IPS-NIHi11 (cell line): ENCODE results near the gene KDSR.

Experiments used
- DNase-seq: peaks from one replicate; pipeline ENCODE4 v3.0.0; 2012; ENCODE audit warnings: mixed read lengths, low spot score

The KDSR gene

GRCh38 chr18:63306819-63307550 lies 60.0 kb downstream of the KDSR start:
- DNase-seq = no peak

- DNase-seq = no peak
Observed at GRCh38 chr18:63306249-63306648, 60.8 kb downstream of the KDSR start.

- no peak for DNase-seq
Observed at GRCh38 chr18:63303547-63303946, 63.5 kb downstream of the KDSR start.

GRCh38 chr18:63302636-63303405 lies 64.2 kb downstream of the KDSR start:
- no peak for DNase-seq

GRCh38 chr18:63302220-63302619 lies 64.8 kb downstream of the KDSR start:
- DNase-seq = no peak

GRCh38 chr18:63301434-63301833 lies 65.6 kb downstream of the KDSR start:
- no peak for DNase-seq

GRCh38 chr18:63299837-63300745 lies 66.9 kb downstream of the KDSR start:
- DNase-seq = no peak

GRCh38 chr18:63298400-63299365 lies 68.3 kb downstream of the KDSR start:
- no peak for DNase-seq

GRCh38 chr18:63297687-63298399 lies 69.2 kb downstream of the KDSR start:
- no peak for DNase-seq

GRCh38 chr18:63293935-63294334 lies 73.1 kb downstream of the KDSR start:
- no peak for DNase-seq

GRCh38 chr18:63292831-63293683 lies 73.9 kb downstream of the KDSR start:
- DNase-seq = no peak

- no peak for DNase-seq
Observed at GRCh38 chr18:63291278-63291677, 75.7 kb downstream of the KDSR start.

GRCh38 chr18:63290821-63291200 lies 76.2 kb downstream of the KDSR start:
- DNase-seq = no peak

GRCh38 chr18:63290166-63290820 lies 76.7 kb downstream of the KDSR start:
- peak; percentile 29 for DNase-seq

GRCh38 chr18:63288311-63288710 lies 78.7 kb downstream of the KDSR start:
- DNase-seq = no peak

- no peak for DNase-seq
Observed at GRCh38 chr18:63287691-63288220, 79.2 kb downstream of the KDSR start.

- no peak for DNase-seq
Observed at GRCh38 chr18:63286926-63287325, 80.1 kb downstream of the KDSR start.

- DNase-seq = no peak
Observed at GRCh38 chr18:63284827-63285733, 81.9 kb downstream of the KDSR start.
